MM.1S (cell line): Measurements from ENCODE around the gene NDUFB8.

ENCODE experiments used
- DNase-seq: peaks from one replicate; pipeline ENCODE4 v3.0.0-alpha.2; 2015
- H2AFZ ChIP-seq: fragments of 300-600 bp; sonication (generic); 2 replicates; pipeline ENCODE4 v1.6.0; 2016; ENCODE audit warnings: antibody characterized with exemption, low read length
- H3F3A ChIP-seq: fragments of 300-600 bp; sonication (generic); 2 replicates; pipeline ENCODE4 v1.6.1; 2016; ENCODE audit warnings: mild to moderate bottlenecking, antibody characterized with exemption, low read length, moderate library complexity, mixed read lengths; ENCODE audit not compliant: insufficient read depth
- H3K27ac ChIP-seq: fragments of 300-600 bp; sonication (generic); 2 replicates; pipeline ENCODE4 v1.5.1; 2016; ENCODE audit warnings: mild to moderate bottlenecking, low read length
- H3K27me3 ChIP-seq: fragments of 300-600 bp; sonication (generic); replicated peaks from 2 replicates; pipeline ENCODE4 v1.6.0; 2016; ENCODE audit warnings: low read length; ENCODE audit not compliant: insufficient read depth
- H3K36me3 ChIP-seq: fragments of 300-600 bp; sonication (generic); replicated peaks from 2 replicates; pipeline ENCODE4 v1.6.1; 2016; ENCODE audit warnings: mild to moderate bottlenecking, low read length, mixed read lengths; ENCODE audit not compliant: insufficient read depth
- H3K4me1 ChIP-seq: fragments of 300-600 bp; sonication (generic); 2 replicates; pipeline ENCODE4 v1.6.1; 2016; ENCODE audit warnings: low read length, mixed read lengths
- H3K4me2 ChIP-seq: fragments of 300-600 bp; sonication (generic); 2 replicates; pipeline ENCODE4 v1.6.0; 2016; ENCODE audit warnings: low read depth, low read length
- H3K4me3 ChIP-seq: fragments of 300-600 bp; sonication (generic); 2 replicates; pipeline ENCODE4 v1.5.1; 2016; ENCODE audit warnings: low read length, mixed read lengths
- H3K79me2 ChIP-seq: fragments of 300-600 bp; sonication (generic); 2 replicates; pipeline ENCODE4 v1.6.1; 2016; ENCODE audit warnings: mixed run types, low read length, mixed read lengths
- H3K9ac ChIP-seq: fragments of 300-600 bp; sonication (generic); 2 replicates; pipeline ENCODE4 v1.6.1; 2016; ENCODE audit warnings: low read length, mixed read lengths
- H3K9me2 ChIP-seq: fragments of 300-600 bp; sonication (generic); replicated peaks from 2 replicates; pipeline ENCODE4 v1.6.1; 2016; ENCODE audit warnings: mild to moderate bottlenecking, low read length, mixed read lengths; ENCODE audit not compliant: insufficient read depth
- H3K9me3 ChIP-seq: fragments of 300-600 bp; sonication (generic); replicated peaks from 2 replicates; pipeline ENCODE4 v1.6.1; 2016; ENCODE audit warnings: mild to moderate bottlenecking, low read length, mixed read lengths; ENCODE audit not compliant: insufficient read depth
- H4K20me1 ChIP-seq: fragments of 300-600 bp; sonication (generic); 2 replicates; pipeline ENCODE4 v1.6.1; 2016; ENCODE audit warnings: mild to moderate bottlenecking, low read length, moderate library complexity, mixed read lengths; ENCODE audit not compliant: insufficient read depth
- EZH2 ChIP-seq: fragments of 300-600 bp; sonication (generic); optimal IDR thresholded peaks from 2 replicates; pipeline ENCODE3; 2017; ENCODE audit warnings: low read depth, mild to moderate bottlenecking, antibody characterized with exemption, low read length, mixed read lengths
- EZH2phosphoT487 ChIP-seq: fragments of 300-600 bp; sonication (generic); IDR thresholded peaks from 2 replicates; pipeline ENCODE4 v1.6.1; 2018; ENCODE audit warnings: antibody characterized with exemption, low read length
- TF ChIP-seq, protein P1 (sequence below): fragments of 300-600 bp; sonication (generic); IDR thresholded peaks from 2 replicates; pipeline ENCODE4 v1.5.1; 2016; ENCODE audit warnings: antibody characterized with exemption, low read length, mixed read lengths

The NDUFB8 gene

DNA sequence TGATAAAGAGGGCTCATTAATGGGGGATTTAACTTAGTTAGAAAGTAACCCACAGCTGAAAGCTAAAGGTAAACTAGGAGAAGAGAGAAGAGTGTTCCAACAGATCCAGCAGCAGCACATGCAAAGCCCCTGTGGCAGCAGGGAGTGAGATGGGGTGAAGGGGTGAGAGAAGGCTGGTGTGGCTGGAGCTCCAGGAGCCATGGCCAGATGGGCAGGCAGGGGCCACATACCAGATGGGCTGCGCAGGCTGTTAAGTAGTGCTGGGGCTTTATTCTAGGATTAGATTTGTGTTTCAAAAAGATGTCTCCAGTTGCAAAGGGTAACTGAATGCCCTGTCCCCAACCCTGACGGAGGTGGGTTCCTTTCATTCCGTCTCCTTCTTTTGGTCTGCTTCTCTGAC, 39.2 kb upstream of the NDUFB8 start:
- peaks cover 32% of the 10 kb centered on the region for H3K27me3 ChIP-seq
- no peak overlapping the region for H3K9ac ChIP-seq

DNA sequence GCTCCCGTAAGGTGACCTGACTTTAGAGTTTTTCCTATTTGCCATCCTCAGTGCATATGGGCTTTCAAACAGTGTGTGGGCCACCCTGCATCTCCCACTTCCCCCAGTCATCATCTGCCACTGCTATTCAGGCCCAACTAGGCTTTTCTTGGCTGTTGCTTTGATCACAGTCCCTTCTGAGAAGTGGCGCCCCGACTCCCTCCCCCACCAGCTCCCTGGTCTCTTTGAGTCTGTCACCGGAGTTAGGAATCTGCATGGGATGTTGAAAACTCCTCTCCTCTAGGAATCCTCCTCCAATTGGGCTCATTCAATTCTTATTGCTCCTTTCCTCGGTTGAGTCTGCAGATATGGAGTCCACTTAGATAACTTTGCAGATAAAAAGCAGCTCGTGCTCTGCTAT, 38.2 kb upstream of the NDUFB8 start:
- Histone ChIP-seq H3K27me3 (peaks cover 32% of the 10 kb centered on the region), H3K4me3 (no peak overlapping the region), H4K20me1 (no peaks in the 10 kb centered on the region), H3F3A (no peaks in the 10 kb centered on the region), H3K4me2 (no peak overlapping the region), H3K27ac (no peak overlapping the region), H2AFZ (no peak overlapping the region), H3K9me2 (no peaks in the 10 kb centered on the region), H3K4me1 (no peaks in the 10 kb centered on the region), H3K79me2 (no peaks in the 10 kb centered on the region), H3K9me3 (no peaks in the 10 kb centered on the region), H3K9ac (no peak overlapping the region), H3K36me3 (no peaks in the 10 kb centered on the region)
- no peak for DNase-seq
- TF ChIP-seq EZH2phosphoT487, result no peak
- no peak for TF ChIP-seq EZH2
- TF ChIP-seq, protein P1, sequence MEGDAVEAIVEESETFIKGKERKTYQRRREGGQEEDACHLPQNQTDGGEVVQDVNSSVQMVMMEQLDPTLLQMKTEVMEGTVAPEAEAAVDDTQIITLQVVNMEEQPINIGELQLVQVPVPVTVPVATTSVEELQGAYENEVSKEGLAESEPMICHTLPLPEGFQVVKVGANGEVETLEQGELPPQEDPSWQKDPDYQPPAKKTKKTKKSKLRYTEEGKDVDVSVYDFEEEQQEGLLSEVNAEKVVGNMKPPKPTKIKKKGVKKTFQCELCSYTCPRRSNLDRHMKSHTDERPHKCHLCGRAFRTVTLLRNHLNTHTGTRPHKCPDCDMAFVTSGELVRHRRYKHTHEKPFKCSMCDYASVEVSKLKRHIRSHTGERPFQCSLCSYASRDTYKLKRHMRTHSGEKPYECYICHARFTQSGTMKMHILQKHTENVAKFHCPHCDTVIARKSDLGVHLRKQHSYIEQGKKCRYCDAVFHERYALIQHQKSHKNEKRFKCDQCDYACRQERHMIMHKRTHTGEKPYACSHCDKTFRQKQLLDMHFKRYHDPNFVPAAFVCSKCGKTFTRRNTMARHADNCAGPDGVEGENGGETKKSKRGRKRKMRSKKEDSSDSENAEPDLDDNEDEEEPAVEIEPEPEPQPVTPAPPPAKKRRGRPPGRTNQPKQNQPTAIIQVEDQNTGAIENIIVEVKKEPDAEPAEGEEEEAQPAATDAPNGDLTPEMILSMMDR, result no peak

More for the DNA sequence above, 39.2 kb upstream of the NDUFB8 start:
- Histone ChIP-seq H4K20me1 (no peaks in the 10 kb centered on the region), H3K79me2 (no peaks in the 10 kb centered on the region), H3K9me2 (no peaks in the 10 kb centered on the region), H3K9me3 (no peaks in the 10 kb centered on the region), H3K27ac (no peak overlapping the region), H3K4me2 (no peak overlapping the region), H3K36me3 (no peaks in the 10 kb centered on the region), H3F3A (no peaks in the 10 kb centered on the region), H2AFZ (no peak overlapping the region), H3K4me3 (no peak overlapping the region), H3K4me1 (no peaks in the 10 kb centered on the region)
- TF ChIP-seq, protein P1, result no peak
- no peak for TF ChIP-seq EZH2phosphoT487
- no peak for TF ChIP-seq EZH2
- DNase-seq, result no peak

DNA sequence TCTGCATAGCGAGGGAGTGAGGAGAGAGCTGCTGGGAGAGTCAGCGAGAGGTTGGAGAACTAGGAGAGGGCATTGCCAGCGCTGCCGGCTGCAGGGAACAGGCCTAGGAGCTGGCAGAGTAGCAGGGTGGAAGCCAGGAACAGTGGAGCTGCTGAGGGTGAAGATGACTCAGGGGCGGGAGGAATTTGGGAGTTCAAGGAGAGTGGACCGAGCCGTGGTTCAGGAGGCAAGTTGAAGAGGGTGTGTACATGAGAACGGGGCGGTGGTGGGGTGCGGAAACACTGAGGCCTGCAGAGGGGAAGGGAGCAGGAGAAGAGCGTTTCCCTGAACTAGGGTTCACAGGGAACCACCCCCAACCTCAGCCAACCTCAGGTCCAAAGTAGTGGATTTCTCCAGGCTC, 37.6 kb upstream of the NDUFB8 start:
- Histone ChIP-seq H3K27ac (no peak overlapping the region), H3K27me3 (peaks cover 32% of the 10 kb centered on the region), H3K9me3 (no peaks in the 10 kb centered on the region), H3K36me3 (no peaks in the 10 kb centered on the region), H3K4me2 (no peak overlapping the region), H4K20me1 (no peaks in the 10 kb centered on the region), H3K4me3 (no peak overlapping the region), H3K79me2 (no peaks in the 10 kb centered on the region), H3K9me2 (no peaks in the 10 kb centered on the region), H3K4me1 (no peaks in the 10 kb centered on the region), H3F3A (no peaks in the 10 kb centered on the region), H3K9ac (no peak overlapping the region), H2AFZ (no peak overlapping the region)
- TF ChIP-seq, protein P1, result no peak
- no peak for TF ChIP-seq EZH2
- no peak for TF ChIP-seq EZH2phosphoT487
- DNase-seq, result no peak
